ENCODE results near the gene IARS1.

DNA sequence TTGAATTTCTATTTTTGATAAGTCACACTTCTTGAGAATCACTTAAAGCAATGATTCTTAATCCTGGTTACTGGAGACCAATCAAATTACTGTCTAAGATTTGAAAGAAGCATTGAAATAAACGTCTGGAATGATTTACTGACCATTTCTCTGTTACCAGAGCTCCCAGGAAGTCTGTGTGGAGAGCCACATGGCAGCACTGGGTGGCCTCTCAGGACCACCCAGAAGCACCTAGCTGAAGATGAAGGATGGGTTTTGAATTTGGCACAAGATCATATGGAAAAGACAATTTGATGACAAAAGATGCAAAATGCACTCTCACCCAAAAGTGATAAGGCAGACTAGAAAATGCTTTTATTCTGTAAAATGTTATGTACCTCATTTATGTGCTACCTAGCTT lies 30.4 kb downstream of the IARS1 start:
- TF ChIP-seq POLR2A (IDR thresholded peaks at IDR 0.05; ENCODE audit: low read depth, low read length): no peak
- TF ChIP-seq POLR2AphosphoS5 (IDR thresholded peaks at IDR 0.05; ENCODE audit: low read depth, low read length): no peak
- TF ChIP-seq TAF1 (IDR thresholded peaks at IDR 0.05; ENCODE audit: borderline replicate concordance, low read depth, low read length): no peak

All from GM12892 (cell line).